ENCODE results near the gene BMPR1A.

Gene BMPR1A

DNA sequence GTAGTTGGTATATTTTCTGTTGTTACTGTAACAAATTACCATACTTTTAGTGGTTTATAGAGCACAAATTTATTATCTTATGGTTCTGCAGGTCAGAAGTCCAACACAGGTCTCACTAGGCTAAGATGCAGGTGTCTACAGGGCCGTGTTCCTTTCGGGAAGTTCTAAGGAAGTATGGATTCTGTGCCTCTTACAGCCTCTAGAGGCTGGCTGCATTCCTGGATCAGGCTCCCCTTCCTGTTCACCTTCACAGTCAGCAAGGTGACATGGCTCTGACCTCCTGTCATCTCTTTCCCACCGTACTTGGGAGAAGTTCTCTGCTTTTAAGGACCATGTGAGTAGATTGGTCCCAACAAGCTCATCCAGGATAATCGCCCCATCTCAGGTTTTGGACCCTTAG is 37.3 kb downstream of the BMPR1A start:
- H3K4me3 ChIP-seq (ENCODE audit: low read length): no peak overlapping the region
- H3K36me3 ChIP-seq (ENCODE audit: control insufficient read depth, low read depth, low read length): peaks cover 4% of the 10 kb centered on the region
- peaks cover 29% of the 10 kb centered on the region for H3K4me1 ChIP-seq (ENCODE audit: control insufficient read depth, low read depth, low read length)
- H3K9ac ChIP-seq (ENCODE audit: low read length): no peak overlapping the region
- no peak overlapping the region for H3K27ac ChIP-seq (ENCODE audit: low read length)
- no peaks in the 10 kb centered on the region for H3K27me3 ChIP-seq (ENCODE audit: control insufficient read depth, insufficient read depth, low read length)
- H3K9me3 ChIP-seq (ENCODE audit: control insufficient read depth, low read depth, low read length): no peaks in the 10 kb centered on the region

DNA sequence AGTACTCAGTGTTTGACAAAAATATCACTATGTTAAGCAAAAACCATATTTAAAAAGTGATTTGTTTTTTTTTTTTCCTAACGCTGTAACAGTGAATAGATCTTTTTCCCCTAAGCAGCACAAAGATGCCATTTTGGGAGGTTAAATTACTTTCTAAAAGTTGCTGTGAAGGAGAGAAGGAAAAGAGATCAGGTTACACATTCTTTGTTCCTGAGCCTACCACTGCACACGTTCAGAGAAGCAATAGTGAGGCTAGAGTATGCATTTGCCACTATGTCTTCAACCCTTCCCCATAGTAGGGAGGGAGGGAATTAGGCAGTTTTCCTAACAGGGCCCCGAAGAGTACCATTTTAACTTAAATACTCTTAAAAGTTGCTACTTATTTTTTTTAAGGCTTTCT is 38.9 kb downstream of the BMPR1A start:
- no peaks in the 10 kb centered on the region for H3K9me3 ChIP-seq (ENCODE audit: control insufficient read depth, low read depth, low read length)
- peaks cover 4% of the 10 kb centered on the region for H3K36me3 ChIP-seq (ENCODE audit: control insufficient read depth, low read depth, low read length)
- H3K4me3 ChIP-seq (ENCODE audit: low read length): peak overlapping the region; percentile 19
- H3K4me1 ChIP-seq (ENCODE audit: control insufficient read depth, low read depth, low read length): peaks cover 39% of the 10 kb centered on the region
- H3K27me3 ChIP-seq (ENCODE audit: control insufficient read depth, insufficient read depth, low read length): no peaks in the 10 kb centered on the region
- H3K27ac ChIP-seq (ENCODE audit: low read length): peak overlapping the region; percentile 24
- peak overlapping the region; percentile 36 for H3K9ac ChIP-seq (ENCODE audit: low read length)

DNA sequence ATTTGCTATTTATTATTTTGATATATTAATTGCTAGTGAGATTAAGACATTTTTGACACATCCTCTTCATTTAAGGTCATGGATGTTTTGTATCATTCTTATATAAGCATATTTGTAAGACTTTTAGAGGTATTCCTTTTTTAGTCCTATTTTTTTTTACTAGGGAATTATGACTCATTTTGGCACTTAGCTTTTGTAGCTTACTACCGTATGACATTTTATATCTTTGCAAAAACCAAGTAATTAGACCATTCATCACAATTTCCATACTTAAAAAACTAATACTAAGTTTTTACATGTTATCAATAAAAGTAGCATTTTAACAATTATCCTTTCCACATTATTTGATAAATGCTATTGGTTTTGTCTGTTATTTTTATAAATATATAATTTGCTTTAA is 41.6 kb downstream of the BMPR1A start:
- no peak overlapping the region for H3K9ac ChIP-seq (ENCODE audit: low read length)
- H3K4me1 ChIP-seq (ENCODE audit: control insufficient read depth, low read depth, low read length): peaks cover 47% of the 10 kb centered on the region
- no peak overlapping the region for H3K27ac ChIP-seq (ENCODE audit: low read length)
- H3K4me3 ChIP-seq (ENCODE audit: low read length): no peak overlapping the region
- peaks cover 4% of the 10 kb centered on the region for H3K36me3 ChIP-seq (ENCODE audit: control insufficient read depth, low read depth, low read length)
- H3K27me3 ChIP-seq (ENCODE audit: control insufficient read depth, insufficient read depth, low read length): no peaks in the 10 kb centered on the region
- no peaks in the 10 kb centered on the region for H3K9me3 ChIP-seq (ENCODE audit: control insufficient read depth, low read depth, low read length)

DNA sequence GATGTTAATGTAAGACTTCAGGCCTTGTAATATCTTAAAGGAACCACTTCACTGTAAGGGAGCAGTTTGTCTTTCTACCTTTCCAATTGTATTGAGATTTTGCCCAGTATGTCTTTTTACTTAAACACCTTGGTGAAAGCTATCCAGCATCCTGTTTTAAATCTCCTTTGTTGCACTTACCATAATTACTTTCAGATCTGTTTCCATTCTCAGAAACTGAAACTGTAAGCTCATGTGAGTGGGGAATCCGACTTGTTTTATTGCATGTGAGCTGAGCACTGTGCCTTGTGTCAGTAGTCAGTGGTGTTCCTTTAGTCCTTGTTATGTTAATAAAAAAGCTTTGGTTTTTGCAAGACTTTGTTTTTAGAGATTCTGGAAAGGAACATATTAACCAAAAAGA is 42.2 kb downstream of the BMPR1A start:
- Histone ChIP-seq H3K36me3 (ENCODE audit: control insufficient read depth, low read depth, low read length) (peaks cover 4% of the 10 kb centered on the region), H3K9ac (ENCODE audit: low read length) (peak overlapping the region; percentile 24), H3K4me1 (ENCODE audit: control insufficient read depth, low read depth, low read length) (peaks cover 50% of the 10 kb centered on the region), H3K27me3 (ENCODE audit: control insufficient read depth, insufficient read depth, low read length) (no peaks in the 10 kb centered on the region), H3K27ac (ENCODE audit: low read length) (peak overlapping the region; percentile 9), H3K4me3 (ENCODE audit: low read length) (peak overlapping the region; percentile 3), H3K9me3 (ENCODE audit: control insufficient read depth, low read depth, low read length) (no peaks in the 10 kb centered on the region)

DNA sequence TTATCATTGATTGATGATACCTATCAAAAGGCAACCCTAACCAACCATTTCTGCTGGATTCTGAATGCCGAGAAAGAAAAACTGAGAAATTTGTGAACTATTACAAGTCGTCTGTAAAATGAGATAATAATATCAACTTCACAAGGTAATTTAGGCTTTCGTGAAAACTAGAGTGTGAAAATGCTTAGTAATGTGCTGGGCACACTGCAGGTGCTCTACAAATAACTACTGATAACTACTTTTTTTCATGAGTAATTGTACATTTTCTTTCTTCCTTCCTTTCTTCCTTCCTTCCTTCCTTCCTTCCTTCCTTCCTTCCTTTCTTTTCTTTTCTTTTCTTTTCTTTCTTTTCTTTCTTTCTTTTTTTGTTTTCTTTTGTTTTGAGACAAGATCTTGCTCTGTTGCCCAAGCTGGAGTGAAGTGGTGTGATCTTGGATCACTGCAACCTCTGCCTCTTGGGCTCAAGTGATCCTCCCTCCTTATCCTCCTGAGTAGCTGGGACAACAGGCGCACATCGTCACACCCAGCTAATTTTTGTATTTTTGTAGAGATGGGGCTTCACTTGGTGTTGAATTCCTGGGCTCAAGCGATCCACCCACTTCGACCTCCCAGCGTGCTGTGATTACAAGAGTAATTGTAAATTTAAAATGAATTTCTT is 42.9 kb downstream of the BMPR1A start:
- H3K4me1 ChIP-seq (ENCODE audit: control insufficient read depth, low read depth, low read length): peaks cover 48% of the 10 kb centered on the region
- no peaks in the 10 kb centered on the region for H3K9me3 ChIP-seq (ENCODE audit: control insufficient read depth, low read depth, low read length)
- no peaks in the 10 kb centered on the region for H3K27me3 ChIP-seq (ENCODE audit: control insufficient read depth, insufficient read depth, low read length)
- H3K4me3 ChIP-seq (ENCODE audit: low read length): peak overlapping the region; percentile 3
- no peaks in the 10 kb centered on the region for H3K36me3 ChIP-seq (ENCODE audit: control insufficient read depth, low read depth, low read length)
- H3K9ac ChIP-seq (ENCODE audit: low read length): peak overlapping the region; percentile 24
- peak overlapping the region; percentile 9 for H3K27ac ChIP-seq (ENCODE audit: low read length)

DNA sequence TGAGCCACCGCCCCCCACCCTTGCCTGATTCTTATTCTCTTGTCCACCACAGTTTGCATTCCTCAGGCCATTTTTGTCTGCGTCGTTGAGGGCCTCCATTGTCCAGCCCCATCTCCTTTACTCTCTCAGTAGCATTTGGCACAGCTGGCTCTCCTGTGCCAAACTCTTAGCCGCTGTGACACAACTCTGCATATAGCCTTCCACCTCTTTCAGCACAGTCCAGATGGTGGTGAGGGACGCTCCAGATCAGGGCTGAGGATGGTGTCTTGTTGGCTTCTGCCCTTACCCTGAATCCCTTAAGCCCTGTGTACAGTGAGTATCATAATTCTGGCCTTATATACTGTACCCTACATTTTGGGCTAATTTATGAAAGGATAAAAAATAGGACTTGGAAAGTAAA is 45.6 kb downstream of the BMPR1A start:
- Histone ChIP-seq H3K27ac (ENCODE audit: low read length) (no peak overlapping the region), H3K27me3 (ENCODE audit: control insufficient read depth, insufficient read depth, low read length) (no peaks in the 10 kb centered on the region), H3K36me3 (ENCODE audit: control insufficient read depth, low read depth, low read length) (no peaks in the 10 kb centered on the region), H3K9me3 (ENCODE audit: control insufficient read depth, low read depth, low read length) (no peaks in the 10 kb centered on the region), H3K4me1 (ENCODE audit: control insufficient read depth, low read depth, low read length) (peaks cover 34% of the 10 kb centered on the region), H3K4me3 (ENCODE audit: low read length) (no peak overlapping the region), H3K9ac (ENCODE audit: low read length) (no peak overlapping the region)

DNA sequence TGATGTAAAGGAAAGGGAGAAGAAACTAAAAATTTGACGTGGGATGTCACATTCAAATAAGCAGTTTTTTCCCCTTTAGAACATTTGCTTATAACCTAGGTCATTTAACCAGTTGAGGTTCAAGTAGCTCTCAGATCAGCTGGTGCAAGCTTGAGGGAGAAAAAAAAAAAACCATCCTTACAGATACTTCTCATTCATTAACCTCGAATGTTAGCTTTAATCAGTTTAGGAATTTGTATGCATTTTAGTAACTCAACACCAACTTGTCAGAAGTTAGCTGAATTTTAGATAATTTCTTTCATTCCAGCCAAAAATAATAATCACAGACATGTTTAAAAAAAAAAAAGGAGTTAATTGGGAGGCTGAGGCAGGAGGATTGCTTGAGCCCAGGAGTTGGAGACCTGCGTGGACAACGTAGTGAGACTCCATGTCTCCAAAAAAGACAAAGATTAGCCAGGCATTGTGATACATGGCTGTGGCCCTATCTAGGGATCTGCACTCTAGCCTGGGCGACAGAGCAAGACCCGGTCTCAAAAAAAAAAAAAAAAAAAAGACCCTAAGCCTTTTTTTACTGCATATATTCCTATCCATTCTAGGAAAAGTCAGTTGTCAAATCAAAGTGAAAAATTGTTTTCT is 46.2 kb downstream of the BMPR1A start:
- Histone ChIP-seq H3K27ac (ENCODE audit: low read length) (no peak overlapping the region), H3K4me3 (ENCODE audit: low read length) (no peak overlapping the region), H3K9ac (ENCODE audit: low read length) (no peak overlapping the region), H3K27me3 (ENCODE audit: control insufficient read depth, insufficient read depth, low read length) (no peaks in the 10 kb centered on the region), H3K36me3 (ENCODE audit: control insufficient read depth, low read depth, low read length) (no peaks in the 10 kb centered on the region), H3K9me3 (ENCODE audit: control insufficient read depth, low read depth, low read length) (no peaks in the 10 kb centered on the region), H3K4me1 (ENCODE audit: control insufficient read depth, low read depth, low read length) (peaks cover 34% of the 10 kb centered on the region)

DNA sequence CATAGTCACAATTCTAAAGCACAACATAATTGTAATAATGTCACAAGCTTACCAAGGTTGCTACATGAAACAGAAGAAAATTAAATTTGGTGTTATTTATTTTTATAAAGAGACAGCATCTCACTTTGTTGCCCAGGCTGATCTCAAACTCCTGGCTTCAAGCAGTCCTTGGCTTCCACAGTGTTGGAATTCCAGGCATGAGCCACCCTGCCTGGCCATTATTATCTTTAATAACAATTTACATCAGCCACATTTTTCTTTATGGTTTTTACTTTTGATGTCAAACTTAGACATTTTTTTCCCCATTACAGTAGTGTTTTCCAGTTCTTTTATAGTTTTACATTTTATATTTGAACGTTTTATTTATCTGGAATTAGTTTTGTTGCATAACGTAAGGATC is 46.7 kb downstream of the BMPR1A start:
- no peaks in the 10 kb centered on the region for H3K27me3 ChIP-seq (ENCODE audit: control insufficient read depth, insufficient read depth, low read length)
- H3K36me3 ChIP-seq (ENCODE audit: control insufficient read depth, low read depth, low read length): no peaks in the 10 kb centered on the region
- no peak overlapping the region for H3K27ac ChIP-seq (ENCODE audit: low read length)
- no peak overlapping the region for H3K9ac ChIP-seq (ENCODE audit: low read length)
- H3K4me3 ChIP-seq (ENCODE audit: low read length): no peak overlapping the region
- H3K4me1 ChIP-seq (ENCODE audit: control insufficient read depth, low read depth, low read length): peaks cover 30% of the 10 kb centered on the region
- no peaks in the 10 kb centered on the region for H3K9me3 ChIP-seq (ENCODE audit: control insufficient read depth, low read depth, low read length)

DNA sequence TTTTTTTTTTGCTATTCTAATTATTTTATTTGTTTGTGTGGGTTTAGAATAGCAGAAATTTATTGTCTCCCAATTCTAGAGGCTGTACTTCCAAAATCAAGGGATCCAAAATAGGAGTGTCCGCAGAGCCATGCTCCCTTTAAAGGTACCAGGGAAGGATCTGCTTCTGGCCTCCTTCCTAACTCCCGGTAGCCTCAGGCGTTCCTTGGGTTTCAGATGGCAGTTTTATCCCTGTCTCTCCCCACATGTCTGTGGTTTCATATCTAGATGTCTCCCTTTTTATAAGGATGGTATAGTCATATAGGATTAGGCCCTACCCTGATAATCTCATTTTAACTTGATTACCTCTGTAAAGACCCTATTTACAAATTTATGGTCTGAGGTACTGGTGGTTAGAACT is 48.4 kb downstream of the BMPR1A start:
- H3K27me3 ChIP-seq (ENCODE audit: control insufficient read depth, insufficient read depth, low read length): no peaks in the 10 kb centered on the region
- no peak overlapping the region for H3K9ac ChIP-seq (ENCODE audit: low read length)
- H3K36me3 ChIP-seq (ENCODE audit: control insufficient read depth, low read depth, low read length): no peaks in the 10 kb centered on the region
- H3K27ac ChIP-seq (ENCODE audit: low read length): no peak overlapping the region
- no peak overlapping the region for H3K4me3 ChIP-seq (ENCODE audit: low read length)
- no peaks in the 10 kb centered on the region for H3K9me3 ChIP-seq (ENCODE audit: control insufficient read depth, low read depth, low read length)
- H3K4me1 ChIP-seq (ENCODE audit: control insufficient read depth, low read depth, low read length): peaks cover 23% of the 10 kb centered on the region

DNA sequence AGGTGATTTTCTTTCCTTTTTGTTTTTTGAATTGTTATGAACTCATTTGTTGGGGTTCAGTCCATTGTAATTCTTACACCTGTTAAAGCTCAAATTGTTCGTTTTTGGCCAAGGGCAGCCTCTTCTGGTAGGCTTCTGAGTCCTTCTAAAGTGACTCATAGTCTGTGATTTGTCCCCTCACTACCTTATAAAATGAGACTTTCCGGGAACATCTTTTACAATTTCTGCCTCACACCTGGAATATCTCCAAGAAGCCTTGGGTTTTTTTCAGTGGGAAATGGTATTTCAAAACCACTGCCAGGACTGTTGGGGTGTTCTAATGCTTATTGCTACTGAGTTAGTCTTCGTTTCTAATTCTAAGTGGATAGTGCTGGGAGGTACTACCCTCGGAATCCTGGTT is 56.7 kb downstream of the BMPR1A start:
- Histone ChIP-seq H3K4me3 (ENCODE audit: low read length) (no peak overlapping the region), H3K4me1 (ENCODE audit: control insufficient read depth, low read depth, low read length) (peaks cover 14% of the 10 kb centered on the region), H3K27me3 (ENCODE audit: control insufficient read depth, insufficient read depth, low read length) (no peaks in the 10 kb centered on the region), H3K27ac (ENCODE audit: low read length) (no peak overlapping the region), H3K9ac (ENCODE audit: low read length) (no peak overlapping the region), H3K9me3 (ENCODE audit: control insufficient read depth, low read depth, low read length) (no peaks in the 10 kb centered on the region), H3K36me3 (ENCODE audit: control insufficient read depth, low read depth, low read length) (no peaks in the 10 kb centered on the region)

DNA sequence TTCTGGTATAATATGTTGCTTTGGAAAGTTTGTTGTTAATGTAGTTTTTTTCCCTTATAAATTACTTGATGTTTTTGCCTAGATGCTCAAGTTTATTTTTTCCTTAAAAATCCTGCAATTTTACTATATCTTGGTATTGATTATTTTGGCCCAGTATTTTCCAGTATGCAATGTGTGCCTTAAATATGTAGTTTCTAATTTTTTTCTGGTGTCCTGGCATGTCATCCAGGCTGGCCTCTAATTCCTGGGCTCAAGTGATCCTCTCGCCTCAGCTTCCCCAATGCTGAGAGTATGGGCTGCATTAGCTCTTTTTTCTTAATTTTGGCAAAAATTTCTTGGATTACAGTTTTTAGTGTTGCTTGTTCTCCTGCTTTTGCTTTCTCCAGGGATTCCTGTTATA is 57.6 kb downstream of the BMPR1A start:
- no peaks in the 10 kb centered on the region for H3K36me3 ChIP-seq (ENCODE audit: control insufficient read depth, low read depth, low read length)
- no peaks in the 10 kb centered on the region for H3K27me3 ChIP-seq (ENCODE audit: control insufficient read depth, insufficient read depth, low read length)
- H3K4me3 ChIP-seq (ENCODE audit: low read length): no peak overlapping the region
- no peak overlapping the region for H3K27ac ChIP-seq (ENCODE audit: low read length)
- no peak overlapping the region for H3K9ac ChIP-seq (ENCODE audit: low read length)
- H3K4me1 ChIP-seq (ENCODE audit: control insufficient read depth, low read depth, low read length): peaks cover 7% of the 10 kb centered on the region
- no peaks in the 10 kb centered on the region for H3K9me3 ChIP-seq (ENCODE audit: control insufficient read depth, low read depth, low read length)

DNA sequence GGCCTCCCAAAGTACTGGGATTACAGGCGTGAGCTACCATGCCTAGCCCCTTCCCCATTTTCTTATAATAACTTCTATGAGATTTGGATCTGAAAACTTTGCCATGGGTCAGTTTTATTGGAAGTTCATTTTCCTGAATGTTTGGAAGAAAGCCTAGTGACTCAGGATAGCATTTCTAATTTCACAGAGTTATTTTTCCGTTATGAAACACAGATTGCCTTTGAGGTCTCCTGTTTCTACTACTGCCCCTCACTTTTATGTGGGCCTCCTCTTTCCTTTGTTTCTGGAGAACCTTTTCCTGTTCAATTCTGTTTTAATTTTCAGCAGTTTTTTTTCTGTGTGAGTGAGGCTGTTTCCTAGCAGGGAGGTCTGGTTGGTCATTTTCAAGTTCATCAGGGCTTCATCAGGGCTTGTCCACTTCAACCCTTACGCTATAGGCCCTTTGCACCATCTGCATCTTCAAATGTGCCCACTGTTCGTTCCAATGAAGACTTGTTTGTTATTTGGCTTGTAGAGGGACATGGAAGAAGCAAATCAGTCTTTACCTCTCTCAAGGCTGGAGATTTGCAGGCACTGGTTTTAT is 58.7 kb downstream of the BMPR1A start:
- Histone ChIP-seq H3K4me1 (ENCODE audit: control insufficient read depth, low read depth, low read length) (peaks cover 11% of the 10 kb centered on the region), H3K9ac (ENCODE audit: low read length) (no peak overlapping the region), H3K4me3 (ENCODE audit: low read length) (no peak overlapping the region), H3K9me3 (ENCODE audit: control insufficient read depth, low read depth, low read length) (no peaks in the 10 kb centered on the region), H3K36me3 (ENCODE audit: control insufficient read depth, low read depth, low read length) (no peaks in the 10 kb centered on the region), H3K27me3 (ENCODE audit: control insufficient read depth, insufficient read depth, low read length) (no peaks in the 10 kb centered on the region), H3K27ac (ENCODE audit: low read length) (no peak overlapping the region)

Data from iPS-18a (cell line).